Measurements from ENCODE around the gene MYH14. TPM values are rescaled to one million over a fixed set of nuclear protein-coding genes. Genes with fewer than 3 reads are reported as not detected.

The MYH14 gene
- polyA plus RNA-seq, 1 of the 3 experiments (the other 2 are of a cell fraction) = 0.02 TPM

DNA sequence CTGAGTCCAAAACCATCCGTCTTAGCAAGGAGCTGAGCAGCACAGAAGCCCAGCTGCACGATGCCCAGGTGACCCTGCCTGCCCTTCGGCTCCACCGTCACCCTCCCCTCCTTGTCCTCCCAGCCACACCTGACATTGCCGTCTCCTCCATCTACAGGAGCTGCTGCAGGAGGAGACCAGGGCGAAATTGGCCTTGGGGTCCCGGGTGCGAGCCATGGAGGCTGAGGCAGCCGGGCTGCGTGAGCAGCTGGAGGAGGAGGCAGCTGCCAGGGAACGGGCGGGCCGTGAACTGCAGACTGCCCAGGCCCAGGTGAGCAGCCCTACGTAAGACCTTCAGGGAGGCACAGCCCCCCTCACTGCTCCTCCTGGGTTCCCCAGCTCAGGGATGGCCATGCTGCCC lies 76.7 kb downstream of the MYH14 start:
- POLR2A ChIA-PET = no interaction called here
- H3K4me2 ChIP-seq = no peak overlapping the region
- no peaks in the 10 kb centered on the region for H3K4me1 ChIP-seq (ENCODE audit: control insufficient read depth in 1 of 2, insufficient read depth in 2 of 2, low read depth in 1 of 2, low read length in 1 of 2)
- no peaks in the 10 kb centered on the region for H3K9me3 ChIP-seq
- TF ChIP-seq NFIC (IDR thresholded peaks at IDR 0.05; ENCODE audit: borderline replicate concordance) (no peak), POLR2AphosphoS5 (IDR thresholded peaks at IDR 0.05; ENCODE audit: low read depth, low read length) (no peak), EZH2phosphoT487 (IDR thresholded peaks at IDR 0.05; ENCODE audit: borderline replicate concordance, low read depth) (no peak), FOSL2 (IDR thresholded peaks at IDR 0.05; ENCODE audit: borderline replicate concordance, low read depth) (no peak), MEF2A (IDR thresholded peaks at IDR 0.05; ENCODE audit: borderline replicate concordance, low read depth) (no peak), RAD21 (IDR thresholded peaks at IDR 0.05; ENCODE audit: low read length) (no peak)
- TF ChIP-seq, protein P1, sequence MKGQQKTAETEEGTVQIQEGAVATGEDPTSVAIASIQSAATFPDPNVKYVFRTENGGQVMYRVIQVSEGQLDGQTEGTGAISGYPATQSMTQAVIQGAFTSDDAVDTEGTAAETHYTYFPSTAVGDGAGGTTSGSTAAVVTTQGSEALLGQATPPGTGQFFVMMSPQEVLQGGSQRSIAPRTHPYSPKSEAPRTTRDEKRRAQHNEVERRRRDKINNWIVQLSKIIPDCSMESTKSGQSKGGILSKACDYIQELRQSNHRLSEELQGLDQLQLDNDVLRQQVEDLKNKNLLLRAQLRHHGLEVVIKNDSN (IDR thresholded peaks at IDR 0.05; ENCODE audit: borderline replicate concordance, low read depth) = no peak
- TF ChIP-seq, protein P2, sequence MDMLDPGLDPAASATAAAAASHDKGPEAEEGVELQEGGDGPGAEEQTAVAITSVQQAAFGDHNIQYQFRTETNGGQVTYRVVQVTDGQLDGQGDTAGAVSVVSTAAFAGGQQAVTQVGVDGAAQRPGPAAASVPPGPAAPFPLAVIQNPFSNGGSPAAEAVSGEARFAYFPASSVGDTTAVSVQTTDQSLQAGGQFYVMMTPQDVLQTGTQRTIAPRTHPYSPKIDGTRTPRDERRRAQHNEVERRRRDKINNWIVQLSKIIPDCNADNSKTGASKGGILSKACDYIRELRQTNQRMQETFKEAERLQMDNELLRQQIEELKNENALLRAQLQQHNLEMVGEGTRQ (IDR thresholded peaks at IDR 0.05; ENCODE audit: borderline replicate concordance, low read depth, low read length) = no peak
- TF ChIP-seq, protein P3, sequence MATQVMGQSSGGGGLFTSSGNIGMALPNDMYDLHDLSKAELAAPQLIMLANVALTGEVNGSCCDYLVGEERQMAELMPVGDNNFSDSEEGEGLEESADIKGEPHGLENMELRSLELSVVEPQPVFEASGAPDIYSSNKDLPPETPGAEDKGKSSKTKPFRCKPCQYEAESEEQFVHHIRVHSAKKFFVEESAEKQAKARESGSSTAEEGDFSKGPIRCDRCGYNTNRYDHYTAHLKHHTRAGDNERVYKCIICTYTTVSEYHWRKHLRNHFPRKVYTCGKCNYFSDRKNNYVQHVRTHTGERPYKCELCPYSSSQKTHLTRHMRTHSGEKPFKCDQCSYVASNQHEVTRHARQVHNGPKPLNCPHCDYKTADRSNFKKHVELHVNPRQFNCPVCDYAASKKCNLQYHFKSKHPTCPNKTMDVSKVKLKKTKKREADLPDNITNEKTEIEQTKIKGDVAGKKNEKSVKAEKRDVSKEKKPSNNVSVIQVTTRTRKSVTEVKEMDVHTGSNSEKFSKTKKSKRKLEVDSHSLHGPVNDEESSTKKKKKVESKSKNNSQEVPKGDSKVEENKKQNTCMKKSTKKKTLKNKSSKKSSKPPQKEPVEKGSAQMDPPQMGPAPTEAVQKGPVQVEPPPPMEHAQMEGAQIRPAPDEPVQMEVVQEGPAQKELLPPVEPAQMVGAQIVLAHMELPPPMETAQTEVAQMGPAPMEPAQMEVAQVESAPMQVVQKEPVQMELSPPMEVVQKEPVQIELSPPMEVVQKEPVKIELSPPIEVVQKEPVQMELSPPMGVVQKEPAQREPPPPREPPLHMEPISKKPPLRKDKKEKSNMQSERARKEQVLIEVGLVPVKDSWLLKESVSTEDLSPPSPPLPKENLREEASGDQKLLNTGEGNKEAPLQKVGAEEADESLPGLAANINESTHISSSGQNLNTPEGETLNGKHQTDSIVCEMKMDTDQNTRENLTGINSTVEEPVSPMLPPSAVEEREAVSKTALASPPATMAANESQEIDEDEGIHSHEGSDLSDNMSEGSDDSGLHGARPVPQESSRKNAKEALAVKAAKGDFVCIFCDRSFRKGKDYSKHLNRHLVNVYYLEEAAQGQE (IDR thresholded peaks at IDR 0.05; ENCODE audit: low read depth, low read length) = no peak
- H4K20me1 ChIP-seq (ENCODE audit: insufficient read depth) = no peaks in the 10 kb centered on the region
- H2AFZ ChIP-seq (ENCODE audit: low read depth) = no peak overlapping the region
- DNase-seq = no peak
- H3K79me2 ChIP-seq (ENCODE audit: insufficient read depth) = no peaks in the 10 kb centered on the region
- H3K9me2 ChIP-seq = no peaks in the 10 kb centered on the region
- WGBS (ENCODE audit: low lambda C conversion rate) = 29% methylated on average over 13 of the region's 14 CpGs
- no peak overlapping the region for H3K4me3 ChIP-seq (ENCODE audit: low read depth in 2 of 2, low read length in 1 of 2)
- no peak overlapping the region for H3K27ac ChIP-seq (ENCODE audit: low read depth in 2 of 2, low read length in 1 of 2)
- H3K36me3 ChIP-seq (replicated peaks in 1 of 2; ENCODE audit: control insufficient read depth in 1 of 2, insufficient read depth in 2 of 2, low read length in 1 of 2) = no peaks in the 10 kb centered on the region
- H3K27me3 ChIP-seq (ENCODE audit: insufficient read depth) = peaks cover 74% of the 10 kb centered on the region
- no peak overlapping the region for H3K9ac ChIP-seq
- no peaks in the 10 kb centered on the region for H3F3A ChIP-seq (replicated peaks; ENCODE audit: insufficient read depth)
- CTCF ChIA-PET = interaction anchor here (0.8 to 1.4 kb wide), 3 partner anchors 21 to 48 kb away, joined by 3 read pairs; no protein-coding TSS in a partner anchor

DNA sequence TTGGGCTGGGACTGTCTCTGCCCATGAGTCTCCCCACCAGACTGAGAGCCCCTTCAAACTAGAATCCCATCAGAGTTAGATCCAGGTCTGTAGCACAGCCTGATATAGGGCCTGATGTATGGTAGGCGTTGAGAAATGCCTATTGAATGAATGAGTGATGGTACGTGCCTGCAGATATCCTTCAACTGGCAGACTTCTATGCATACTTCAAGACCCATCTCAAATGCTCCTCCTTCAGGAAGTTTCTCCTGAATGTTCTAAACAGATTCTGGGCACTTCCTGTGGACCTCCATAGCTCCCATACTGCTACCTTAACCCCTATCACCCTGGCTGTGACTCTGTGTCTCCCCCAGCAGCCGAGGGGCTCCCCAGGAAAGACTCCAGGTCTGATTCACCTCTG lies 77.6 kb downstream of the MYH14 start:
- POLR2A ChIA-PET = no interaction called here
- no peaks in the 10 kb centered on the region for H3F3A ChIP-seq (replicated peaks; ENCODE audit: insufficient read depth)
- H3K27ac ChIP-seq (ENCODE audit: low read depth in 2 of 2, low read length in 1 of 2) = no peak overlapping the region
- no peak for TF ChIP-seq RCOR1 (IDR thresholded peaks at IDR 0.05; ENCODE audit: low read length)
- no peak for TF ChIP-seq CHD2 (IDR thresholded peaks at IDR 0.05; ENCODE audit: low read length, partially characterized antibody)
- no peak for TF ChIP-seq RXRA (IDR thresholded peaks at IDR 0.05; ENCODE audit: borderline replicate concordance, low read depth)
- TF ChIP-seq TCF12 (IDR thresholded peaks at IDR 0.05) = no peak
- no peak for TF ChIP-seq JUND (IDR thresholded peaks at IDR 0.05)
- TF ChIP-seq TEAD4 (IDR thresholded peaks at IDR 0.05; ENCODE audit: borderline replicate concordance, insufficient read depth) = no peak
- no peak for TF ChIP-seq FOXM1 (IDR thresholded peaks at IDR 0.05; ENCODE audit: low read depth)
- H3K9me2 ChIP-seq = no peaks in the 10 kb centered on the region
- no peaks in the 10 kb centered on the region for H3K79me2 ChIP-seq (ENCODE audit: insufficient read depth)
- no peak overlapping the region for H3K9ac ChIP-seq
- H3K27me3 ChIP-seq (ENCODE audit: insufficient read depth) = peaks cover 65% of the 10 kb centered on the region
- no peak for DNase-seq
- peaks cover 3% of the 10 kb centered on the region; the same call in 1 of the 2 replicates for H3K9me3 ChIP-seq
- H3K4me2 ChIP-seq = no peak overlapping the region
- no peaks in the 10 kb centered on the region for H3K36me3 ChIP-seq (replicated peaks in 1 of 2; ENCODE audit: control insufficient read depth in 1 of 2, insufficient read depth in 2 of 2, low read length in 1 of 2)
- H3K4me3 ChIP-seq (ENCODE audit: low read depth in 2 of 2, low read length in 1 of 2) = no peak overlapping the region
- CTCF ChIA-PET = interaction anchor here (0.8 to 1.4 kb wide), 3 partner anchors 20 to 29 kb away, joined by 3 read pairs; no protein-coding TSS in a partner anchor
- no peak overlapping the region for H2AFZ ChIP-seq (ENCODE audit: low read depth)
- no peaks in the 10 kb centered on the region for H4K20me1 ChIP-seq (ENCODE audit: insufficient read depth)
- no peaks in the 10 kb centered on the region for H3K4me1 ChIP-seq (ENCODE audit: control insufficient read depth in 1 of 2, insufficient read depth in 2 of 2, low read depth in 1 of 2, low read length in 1 of 2)
- 6% methylated on average over 3 of the region's 3 CpGs for WGBS (ENCODE audit: low lambda C conversion rate)

Data from SK-N-SH (cell line).